Parathyroid adenoma (tissue), 2 donors: ENCODE data around the gene GLIPR1L1.

Experiments
- H2AFZ ChIP-seq: fragments of 300-600 bp; sonication (generic); one replicate; pipeline ENCODE4 v1.7.0; 2017; ENCODE audit warnings: antibody characterized with exemption, mild to moderate bottlenecking
- H3K27ac ChIP-seq: fragments of 300-600 bp; sonication (generic); one replicate; pipeline ENCODE4 v1.7.0; 2017
- H3K27me3 ChIP-seq: fragments of 300-600 bp; sonication (generic); one replicate; pipeline ENCODE4 v1.7.0; 2017; ENCODE audit warnings: low read length; ENCODE audit not compliant: control insufficient read depth, insufficient read depth
- H3K36me3 ChIP-seq: fragments of 300-600 bp; sonication (generic); one replicate; pipeline ENCODE4 v1.7.0; 2017; ENCODE audit warnings: low read length; ENCODE audit not compliant: control insufficient read depth, insufficient read depth
- H3K4me1 ChIP-seq: fragments of 300-600 bp; sonication (generic); one replicate; pipeline ENCODE4 v1.7.0; 2017; ENCODE audit warnings: control low read depth
- H3K4me2 ChIP-seq: fragments of 300-600 bp; sonication (generic); one replicate; pipeline ENCODE4 v1.7.0; 2017; ENCODE audit warnings: low read length
- H3K4me3 ChIP-seq: fragments of 300-600 bp; sonication (generic); one replicate; pipeline ENCODE4 v1.7.0; 2017; ENCODE audit warnings: low read depth, low read length
- H3K79me2 ChIP-seq: fragments of 300-600 bp; sonication (generic); one replicate; pipeline ENCODE4 v1.7.0; 2017; ENCODE audit warnings: control low read depth
- H3K9ac ChIP-seq: fragments of 300-600 bp; sonication (generic); one replicate; pipeline ENCODE4 v1.7.0; 2017; ENCODE audit warnings: mild to moderate bottlenecking
- H3K9me3 ChIP-seq: fragments of 300-600 bp; sonication (generic); one replicate; pipeline ENCODE4 v1.7.0; 2017; ENCODE audit warnings: low read length; ENCODE audit not compliant: control insufficient read depth
- CTCF ChIP-seq: fragments of 300-600 bp; sonication (generic); IDR thresholded peaks from one replicate; pipeline ENCODE4 v1.7.0; 2017; ENCODE audit warnings: antibody characterized with exemption, mild to moderate bottlenecking
- donor health status: primary hyperparathyroidism.

The GLIPR1L1 gene

GRCh38 chr12:75308279-75308678, 26.2 kb upstream of the GLIPR1L1 start:
- Histone ChIP-seq H3K27me3 (no peaks in the 10 kb centered on the region), H2AFZ (no peak overlapping the region), H3K9ac (no peak overlapping the region), H3K4me2 (no peak overlapping the region), H3K27ac (no peak overlapping the region), H3K79me2 (no peaks in the 10 kb centered on the region), H3K9me3 (no peaks in the 10 kb centered on the region), H3K4me1 (no peaks in the 10 kb centered on the region), H3K36me3 (no peaks in the 10 kb centered on the region), H3K4me3 (no peak overlapping the region)
- no peak for TF ChIP-seq CTCF

GRCh38 chr12:75311369-75311768, 23.1 kb upstream of the GLIPR1L1 start:
- Histone ChIP-seq H3K9ac (no peak overlapping the region), H3K4me1 (no peaks in the 10 kb centered on the region), H3K27me3 (no peaks in the 10 kb centered on the region), H3K36me3 (no peaks in the 10 kb centered on the region), H3K4me2 (no peak overlapping the region), H3K9me3 (no peaks in the 10 kb centered on the region), H3K4me3 (no peak overlapping the region), H2AFZ (no peak overlapping the region), H3K79me2 (no peaks in the 10 kb centered on the region), H3K27ac (no peak overlapping the region)
- TF ChIP-seq CTCF: no peak

GRCh38 chr12:75315518-75315917, 19.0 kb upstream of the GLIPR1L1 start:
- Histone ChIP-seq H3K27ac (no peak overlapping the region), H3K79me2 (no peaks in the 10 kb centered on the region), H3K4me2 (no peak overlapping the region), H3K36me3 (no peaks in the 10 kb centered on the region), H3K4me3 (no peak overlapping the region), H3K9ac (no peak overlapping the region), H3K4me1 (no peaks in the 10 kb centered on the region), H3K27me3 (no peaks in the 10 kb centered on the region), H2AFZ (no peak overlapping the region), H3K9me3 (no peaks in the 10 kb centered on the region)
- no peak for TF ChIP-seq CTCF

- no peaks in the 10 kb centered on the region for H3K36me3 ChIP-seq
- TF ChIP-seq CTCF: no peak
These were observed 16.7 kb upstream of the GLIPR1L1 start for GRCh38 chr12:75317784-75318183.

GRCh38 chr12:75322464-75322863, 12.0 kb upstream of the GLIPR1L1 start:
- no peak for TF ChIP-seq CTCF
- Histone ChIP-seq H3K4me1 (no peaks in the 10 kb centered on the region), H3K27me3 (no peaks in the 10 kb centered on the region), H3K36me3 (no peaks in the 10 kb centered on the region), H3K27ac (no peak overlapping the region), H3K9me3 (no peaks in the 10 kb centered on the region), H3K79me2 (no peaks in the 10 kb centered on the region), H3K4me2 (no peak overlapping the region), H2AFZ (no peak overlapping the region), H3K9ac (no peak overlapping the region), H3K4me3 (no peak overlapping the region)

More at GRCh38 chr12:75317784-75318183, 16.7 kb upstream of the GLIPR1L1 start:
- H3K9ac ChIP-seq: no peak overlapping the region
- no peak overlapping the region for H3K4me2 ChIP-seq
- no peaks in the 10 kb centered on the region for H3K79me2 ChIP-seq
- H3K9me3 ChIP-seq: no peaks in the 10 kb centered on the region
- H3K27me3 ChIP-seq: no peaks in the 10 kb centered on the region
- no peak overlapping the region for H2AFZ ChIP-seq
- no peak overlapping the region for H3K4me3 ChIP-seq
- no peaks in the 10 kb centered on the region for H3K4me1 ChIP-seq
- H3K27ac ChIP-seq: no peak overlapping the region
